Fibroblast of mammary gland (primary cell): ENCODE data around the gene CFAP300.

Experiments used
- DNase-seq: peaks from one replicate; pipeline ENCODE4 v3.0.0-alpha.2; 2010; ENCODE audit warnings: low read depth
- H3K4me3 ChIP-seq: 2 replicates; pipeline ENCODE4 v1.5.1; 2011; ENCODE audit warnings: low read depth, mild to moderate bottlenecking, low read length, moderate library complexity; ENCODE audit not compliant: control insufficient read depth
- CTCF ChIP-seq: conservative IDR thresholded peaks from 2 replicates; pipeline ENCODE4 v1.5.1; 2011; ENCODE audit warnings: low read depth, low read length, inconsistent platforms; ENCODE audit not compliant: control insufficient read depth, insufficient read depth

The CFAP300 gene

GRCh38 chr11:102046841-102047240, 396 bp upstream of the CFAP300 start:
- TF ChIP-seq CTCF, result no peak
- peak overlapping the region; percentile 71 for H3K4me3 ChIP-seq
- peak; percentile 33 for DNase-seq

- TF ChIP-seq CTCF, result no peak
- no peak overlapping the region for H3K4me3 ChIP-seq
- DNase-seq, result no peak
These were observed 3.8 kb downstream of the CFAP300 start for GRCh38 chr11:102050927-102051575.

GRCh38 chr11:102061276-102061675, 14.0 kb downstream of the CFAP300 start:
- peak; percentile 14 for TF ChIP-seq CTCF
- no peak for DNase-seq
- no peak overlapping the region for H3K4me3 ChIP-seq

GRCh38 chr11:102062106-102062505, 14.9 kb downstream of the CFAP300 start:
- DNase-seq, result no peak
- no peak for TF ChIP-seq CTCF
- no peak overlapping the region for H3K4me3 ChIP-seq

- H3K4me3 ChIP-seq, result no peak overlapping the region
- TF ChIP-seq CTCF, result no peak
- DNase-seq, result no peak
These were observed 17.1 kb downstream of the CFAP300 start for GRCh38 chr11:102064316-102064715.

- no peak overlapping the region for H3K4me3 ChIP-seq
- no peak for TF ChIP-seq CTCF
- no peak for DNase-seq
These were observed 23.5 kb downstream of the CFAP300 start for GRCh38 chr11:102070766-102071165.
